IPS-15b (cell line): Measurements from ENCODE around the gene SLC7A4.
A peak's percentile ranks its signal among the peaks of the same experiment; 100 is the strongest.
"Not testable (repeated sequence)": the region's sequence is repeated elsewhere in the genome, so short reads cannot be mapped to it uniquely, and the experiment has no call there.

ENCODE experiments used
- H3K27me3 ChIP-seq: one replicate; pipeline ENCODE4 v1.6.1; 2013; ENCODE audit warnings: low read length; ENCODE audit not compliant: control insufficient read depth, insufficient read depth
- H3K36me3 ChIP-seq: one replicate; pipeline ENCODE4 v1.6.1; 2013; ENCODE audit warnings: low read length; ENCODE audit not compliant: control insufficient read depth, insufficient read depth
- H3K4me1 ChIP-seq: one replicate; pipeline ENCODE4 v1.6.1; 2013; ENCODE audit warnings: mild to moderate bottlenecking, low read length; ENCODE audit not compliant: control insufficient read depth, insufficient read depth
- H3K4me3 ChIP-seq: one replicate; pipeline ENCODE4 v1.5.1; 2013; ENCODE audit warnings: low read depth, low read length
- H3K9ac ChIP-seq: one replicate; pipeline ENCODE4 v1.6.1; 2013; ENCODE audit warnings: low read depth, mild to moderate bottlenecking, low read length
- H3K9me3 ChIP-seq: one replicate; pipeline ENCODE4 v1.6.1; 2013; ENCODE audit warnings: mild to moderate bottlenecking, low read length; ENCODE audit not compliant: control insufficient read depth, insufficient read depth

Gene SLC7A4

GRCh38 chr22:21009638-21010425, 22.5 kb downstream of the SLC7A4 start:
- Histone ChIP-seq H3K9me3 (no peaks in the 10 kb centered on the region), H3K36me3 (peaks cover 4% of the 10 kb centered on the region), H3K4me1 (peaks cover 11% of the 10 kb centered on the region), H3K9ac (no peak overlapping the region), H3K27me3 (peaks cover 6% of the 10 kb centered on the region), H3K4me3 (peak overlapping the region; percentile 11)

GRCh38 chr22:21009208-21009607, 23.2 kb downstream of the SLC7A4 start:
- not testable (repeated sequence) for H3K36me3 ChIP-seq, H3K27me3 ChIP-seq, H3K9me3 ChIP-seq, H3K9ac ChIP-seq, H3K4me3 ChIP-seq
- peaks cover 11% of the 10 kb centered on the region for H3K4me1 ChIP-seq

GRCh38 chr22:21003782-21004181, 28.6 kb downstream of the SLC7A4 start:
- Histone ChIP-seq H3K4me1 (peaks cover 3% of the 10 kb centered on the region), H3K9me3 (no peaks in the 10 kb centered on the region), H3K27me3 (no peaks in the 10 kb centered on the region), H3K9ac (no peak overlapping the region), H3K4me3 (no peak overlapping the region), H3K36me3 (peaks cover 10% of the 10 kb centered on the region)

- Histone ChIP-seq H3K4me3 (peak within 1 kb of the TSS; percentile 85), H3K9me3 (no peaks in the 10 kb centered on the region), H3K4me1 (peaks cover 3% of the 10 kb centered on the region), H3K9ac (peak within 1 kb of the TSS; percentile 83), H3K36me3 (peaks cover 13% of the 10 kb centered on the region), H3K27me3 (no peaks in the 10 kb centered on the region)
Measured at GRCh38 chr22:21001601-21002325, 30.6 kb downstream of the SLC7A4 start, which contains the start of gene THAP7. Gene THAP7 (minus strand): TSS chr22:21002118. CDS start chr22:21001911, 207 bp downstream.

GRCh38 chr22:21000987-21001600, 31.3 kb downstream of the SLC7A4 start:
- Histone ChIP-seq H3K36me3 (peaks cover 13% of the 10 kb centered on the region), H3K4me1 (peaks cover 3% of the 10 kb centered on the region), H3K27me3 (no peaks in the 10 kb centered on the region), H3K9ac (peak overlapping the region; percentile 83), H3K4me3 (peak overlapping the region; percentile 85), H3K9me3 (no peaks in the 10 kb centered on the region)

DNA sequence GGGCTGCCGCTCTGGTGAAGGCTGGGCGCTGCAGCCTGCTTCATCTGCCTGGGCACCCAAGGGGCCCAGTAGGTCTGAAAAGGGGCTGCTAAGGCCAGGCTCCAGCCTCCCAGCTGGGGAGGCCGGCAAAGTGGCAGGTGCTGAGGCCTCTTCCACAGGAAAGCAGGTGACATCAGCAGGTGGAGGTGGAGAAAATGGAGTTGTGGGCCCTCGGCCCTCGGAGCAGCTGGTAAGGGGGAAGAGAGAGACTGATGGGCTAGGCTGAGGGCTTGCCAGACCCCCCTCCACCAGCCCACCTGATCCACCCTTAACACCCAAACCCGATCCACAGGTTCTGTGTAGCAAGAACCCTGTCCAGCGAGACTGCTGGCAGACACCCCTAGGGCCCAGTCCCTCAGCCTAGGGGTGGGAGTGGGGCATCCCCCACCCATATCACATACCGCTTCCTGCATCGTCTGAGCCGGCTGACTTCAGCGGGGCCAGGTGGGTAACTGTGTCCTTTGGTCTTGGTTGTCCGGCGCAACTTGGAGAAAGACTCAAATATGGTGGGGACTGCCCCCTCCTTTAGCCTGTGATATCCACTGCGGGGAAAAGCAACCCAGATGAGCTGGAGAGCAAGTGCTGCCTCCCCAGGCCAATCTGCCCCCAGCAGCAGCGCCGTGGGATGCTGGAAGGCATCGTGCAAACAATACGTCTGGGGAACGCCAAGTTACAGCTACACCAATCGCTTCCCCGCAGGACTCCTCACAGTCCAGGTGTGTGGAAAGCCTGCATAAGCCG, 32.0 kb downstream of the SLC7A4 start:
- no peaks in the 10 kb centered on the region for H3K9me3 ChIP-seq
- peaks cover 15% of the 10 kb centered on the region for H3K36me3 ChIP-seq
- H3K4me1 ChIP-seq = peaks cover 3% of the 10 kb centered on the region

GRCh38 chr22:20999350-21000206, 32.8 kb downstream of the SLC7A4 start:
- no peak overlapping the region for H3K9ac ChIP-seq
- no peak overlapping the region for H3K4me3 ChIP-seq
- no peaks in the 10 kb centered on the region for H3K27me3 ChIP-seq
- H3K9me3 ChIP-seq = no peaks in the 10 kb centered on the region
- peaks cover 17% of the 10 kb centered on the region for H3K36me3 ChIP-seq
- peaks cover 3% of the 10 kb centered on the region for H3K4me1 ChIP-seq

More for the DNA sequence above, 32.0 kb downstream of the SLC7A4 start:
- H3K27me3 ChIP-seq = no peaks in the 10 kb centered on the region
- H3K9ac ChIP-seq = peak overlapping the region; percentile 83
- H3K4me3 ChIP-seq = peak overlapping the region; percentile 85

DNA sequence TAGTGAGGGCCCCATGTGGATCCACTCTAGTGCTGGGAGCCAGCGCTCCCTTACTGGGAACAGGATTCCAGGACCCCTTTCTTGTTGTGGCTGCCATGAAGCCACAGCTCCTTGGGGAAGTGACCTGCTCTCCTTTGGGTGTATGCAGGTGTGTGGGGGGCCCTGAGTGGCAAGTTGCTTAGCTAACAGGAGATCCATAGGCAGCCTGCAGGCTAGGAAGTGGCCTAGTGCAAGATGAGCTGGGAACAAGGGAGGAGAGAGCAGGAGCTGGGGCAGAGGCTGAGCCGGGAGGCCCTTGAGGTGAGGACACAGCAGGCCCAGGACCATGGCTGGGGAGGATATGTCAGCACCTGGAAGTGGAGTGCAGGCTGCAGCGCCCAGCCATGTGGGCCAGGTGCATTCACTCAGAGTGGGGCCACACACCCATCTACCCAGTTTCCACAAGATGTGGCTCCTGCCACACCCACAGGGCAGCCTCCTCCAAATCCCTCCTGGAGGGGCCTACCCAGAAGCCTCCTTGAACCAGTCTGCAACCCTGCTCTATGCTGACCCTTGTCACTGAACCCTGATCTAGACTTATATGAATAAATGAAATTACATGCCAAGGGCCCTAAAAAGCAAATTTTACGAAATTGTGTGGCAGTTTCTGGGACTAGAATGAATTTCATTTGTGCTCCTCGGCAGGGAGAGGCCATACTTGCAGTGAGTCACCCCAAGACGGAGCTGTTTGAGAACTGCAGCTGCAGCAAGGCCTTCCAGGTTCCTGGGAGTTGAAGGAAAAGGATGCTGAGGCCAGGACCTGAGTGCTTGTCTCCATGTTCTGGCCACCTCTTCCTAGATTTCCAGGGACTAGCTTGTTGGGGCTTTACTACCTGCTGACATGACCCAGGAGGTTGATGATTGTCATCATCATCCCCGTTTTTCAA, 33.7 kb downstream of the SLC7A4 start:
- peaks cover 17% of the 10 kb centered on the region for H3K36me3 ChIP-seq
- H3K4me3 ChIP-seq = no peak overlapping the region
- no peaks in the 10 kb centered on the region for H3K9me3 ChIP-seq
- H3K27me3 ChIP-seq = no peaks in the 10 kb centered on the region
- peaks cover 3% of the 10 kb centered on the region for H3K4me1 ChIP-seq
- H3K9ac ChIP-seq = no peak overlapping the region

GRCh38 chr22:20997536-20998257, 34.7 kb downstream of the SLC7A4 start:
- H3K27me3 ChIP-seq = no peaks in the 10 kb centered on the region
- no peaks in the 10 kb centered on the region for H3K9me3 ChIP-seq
- H3K4me1 ChIP-seq = peaks cover 3% of the 10 kb centered on the region
- H3K4me3 ChIP-seq = no peak overlapping the region
- no peak overlapping the region for H3K9ac ChIP-seq
- H3K36me3 ChIP-seq = peaks cover 18% of the 10 kb centered on the region
